A549 (cell line): ENCODE measurements around the gene TRPM4.

Experiments used
- CEBPB ChIP-seq, 2 experiments: fragments of >200 bp in 1 of 2; sonication (Bioruptor Twin) in 1 of 2; formaldehyde crosslinking in 1 of 2; IDR thresholded peaks; 2 replicates each; pipeline ENCODE4 v1.6.1; 2012 to 2016
- CTCF ChIP-seq: fragments of >200 bp; sonication (Bioruptor Twin); formaldehyde crosslinking; IDR thresholded peaks from 3 replicates; pipeline ENCODE4 v1.5.1; 2016
- HOXA7 ChIP-seq: fragments of 250-450 bp; sonication (Bioruptor Pico); IDR thresholded peaks from 2 replicates; pipeline ENCODE4 v1.5.0; 2020; ENCODE audit warnings: mild to moderate bottlenecking, moderate library complexity
- KDM5A ChIP-seq: fragments of 200-600 bp; sonication (generic); IDR thresholded peaks from 2 replicates; pipeline ENCODE4 v1.6.1; 2016; ENCODE audit warnings: antibody characterized with exemption, mild to moderate bottlenecking
- POLR2A ChIP-seq: IDR thresholded peaks from 2 replicates; pipeline ENCODE4 v1.6.1; 2012; ENCODE audit warnings: mild to moderate bottlenecking, low read length
- RAD21 ChIP-seq, 2 experiments: fragments of >200 bp in 1 of 2; sonication (Bioruptor Twin) in 1 of 2; formaldehyde crosslinking in 1 of 2; IDR thresholded peaks in 1 of 2; conservative IDR thresholded peaks in 1 of 2; 2 replicates in 1 of 2; 3 replicates in 1 of 2; pipeline ENCODE4 v1.6.1; 2012 to 2018; ENCODE audit warnings: inconsistent platforms in 1 of 2
- RARB ChIP-seq: fragments of 250-450 bp; sonication (Bioruptor Pico); IDR thresholded peaks from 2 replicates; pipeline ENCODE4 v1.8.0; 2021; ENCODE audit warnings: mild to moderate bottlenecking, moderate library complexity
- REST ChIP-seq: fragments of 200-600 bp; sonication (generic); IDR thresholded peaks from 2 replicates; pipeline ENCODE4 v1.6.1; 2016; ENCODE audit warnings: antibody characterized with exemption, mild to moderate bottlenecking, moderate library complexity

DNA sequence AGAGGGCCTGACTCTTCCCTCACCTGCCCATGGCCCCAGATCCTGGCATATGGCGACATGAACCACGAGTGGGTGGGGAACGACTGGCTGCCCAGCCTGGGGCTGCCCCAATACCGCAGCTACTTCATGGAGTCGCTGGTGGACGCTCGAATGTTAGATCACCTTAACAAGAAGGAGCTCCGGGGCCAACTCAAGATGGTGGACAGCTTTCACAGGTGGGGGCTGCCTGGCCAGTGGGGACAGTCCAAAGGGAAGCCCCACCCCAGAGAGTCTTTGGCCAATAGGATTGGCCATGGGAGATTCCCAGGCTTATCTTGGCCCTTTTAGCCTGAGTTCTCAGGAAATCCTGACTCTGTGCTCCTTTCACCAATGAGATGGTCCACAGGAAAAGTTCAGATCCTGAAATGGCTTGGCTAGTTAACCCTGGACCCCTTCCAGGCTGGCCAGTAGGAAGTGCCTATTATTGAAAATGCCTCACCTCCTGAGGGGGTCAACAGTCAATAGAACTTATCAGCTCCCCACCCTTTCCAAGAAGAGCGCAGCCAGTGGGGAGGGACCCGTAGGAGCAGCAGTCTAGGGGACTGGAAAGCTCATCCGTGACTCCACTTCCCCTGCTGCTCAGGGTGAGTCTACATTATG is 9.4 kb upstream of the TRPM4 start:
- no peak for TF ChIP-seq RAD21 (conservative IDR thresholded peaks at IDR 0.05 in 1 of 2, IDR thresholded peaks at IDR 0.05 in 1 of 2)
- no peak for TF ChIP-seq RARB (CRISPR knock-in tag)
- no peak for TF ChIP-seq REST
- no peak for TF ChIP-seq POLR2A
- TF ChIP-seq CTCF, result no peak
- TF ChIP-seq HOXA7 (CRISPR knock-in tag), result no peak
- no peak for TF ChIP-seq CEBPB (IDR thresholded peaks at IDR 0.05)
- no peak for TF ChIP-seq KDM5A
